Mononuclear cell (primary cell): ENCODE measurements around the gene MPDZ. TPM values are rescaled to one million over a fixed set of nuclear protein-coding genes. Genes with fewer than 3 reads are reported as not detected.

Experiments
- H3K27me3 ChIP-seq: 2 replicates; pipeline ENCODE4 v1.6.0; 2011; ENCODE audit warnings: low read length, control low read depth; ENCODE audit not compliant: insufficient read depth
- H3K4me1 ChIP-seq: 2 replicates; pipeline ENCODE4 v1.5.1; 2011; ENCODE audit warnings: mild to moderate bottlenecking, low read length, control low read depth; ENCODE audit not compliant: insufficient read depth
- H3K4me3 ChIP-seq: 2 replicates; pipeline ENCODE4 v1.5.1; 2011; ENCODE audit warnings: mild to moderate bottlenecking, low read length, moderate library complexity
- H3K9me3 ChIP-seq: 2 replicates; pipeline ENCODE4 v1.5.1; 2011; ENCODE audit warnings: low read depth, mild to moderate bottlenecking, control low read depth, low read length
- total RNA-seq: library from RNA; depleted of rRNA; stranded (reverse); fragments of >200 nt; gene quantifications from one replicate; pipeline ENCODE4 v1.2.3, GENCODE V29; 2012

Gene MPDZ
- total RNA-seq, 1 donor, result 1.3 TPM

GRCh38 chr9:13175732-13176131 lies 103.8 kb downstream of the MPDZ start:
- no peak overlapping the region for H3K4me3 ChIP-seq
- no peaks in the 10 kb centered on the region for H3K4me1 ChIP-seq
- H3K9me3 ChIP-seq, result no peaks in the 10 kb centered on the region
- H3K27me3 ChIP-seq, result no peaks in the 10 kb centered on the region

GRCh38 chr9:13174906-13175639 lies 104.4 kb downstream of the MPDZ start:
- H3K9me3 ChIP-seq, result no peaks in the 10 kb centered on the region
- H3K27me3 ChIP-seq, result no peaks in the 10 kb centered on the region
- no peak overlapping the region for H3K4me3 ChIP-seq
- H3K4me1 ChIP-seq, result no peaks in the 10 kb centered on the region

DNA sequence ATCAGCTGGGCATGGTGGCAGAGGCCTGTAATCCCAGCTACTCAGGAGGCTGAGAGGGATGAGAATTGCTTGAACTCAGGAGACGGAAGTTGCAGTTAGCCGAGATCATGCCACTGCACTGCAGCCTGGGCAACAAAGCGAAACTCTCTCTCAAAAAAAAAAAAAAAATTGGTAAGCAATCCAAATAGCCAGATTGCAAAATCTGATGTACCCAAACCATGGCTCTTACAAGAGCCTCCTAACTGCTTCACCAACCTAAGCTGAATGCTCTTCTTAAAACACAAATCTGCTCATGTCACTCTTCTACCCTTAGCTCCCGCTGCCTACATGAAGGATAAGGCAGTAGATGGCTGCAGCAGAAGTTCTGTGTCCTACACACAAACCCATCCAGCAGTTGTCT lies 105.9 kb downstream of the MPDZ start:
- Histone ChIP-seq H3K27me3 (no peaks in the 10 kb centered on the region), H3K4me3 (no peak overlapping the region), H3K9me3 (no peaks in the 10 kb centered on the region), H3K4me1 (no peaks in the 10 kb centered on the region)

GRCh38 chr9:13171261-13171660 lies 108.2 kb downstream of the MPDZ start:
- no peaks in the 10 kb centered on the region for H3K27me3 ChIP-seq
- H3K4me3 ChIP-seq, result no peak overlapping the region
- H3K9me3 ChIP-seq, result no peaks in the 10 kb centered on the region
- no peaks in the 10 kb centered on the region for H3K4me1 ChIP-seq

DNA sequence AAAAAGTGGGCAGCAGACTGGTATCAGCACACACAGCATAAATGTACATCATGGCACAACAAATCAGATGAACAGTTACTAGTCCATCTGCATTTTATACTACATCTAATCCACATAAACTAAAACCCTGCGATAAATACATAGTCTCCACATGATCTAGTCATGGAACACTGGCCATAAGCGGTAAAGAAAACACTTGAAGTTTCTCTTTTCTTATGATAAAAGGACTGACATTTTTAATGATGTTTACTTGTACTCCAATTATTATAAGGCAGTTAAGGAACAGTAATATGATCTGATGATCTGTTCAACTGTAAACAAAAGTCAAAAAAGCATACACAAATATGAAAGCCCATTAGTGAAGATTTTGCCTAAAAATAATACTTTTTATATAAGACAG lies 112.5 kb downstream of the MPDZ start:
- Histone ChIP-seq H3K9me3 (no peaks in the 10 kb centered on the region), H3K4me1 (no peaks in the 10 kb centered on the region), H3K27me3 (no peaks in the 10 kb centered on the region), H3K4me3 (no peak overlapping the region)

GRCh38 chr9:13165956-13166355 lies 113.5 kb downstream of the MPDZ start:
- H3K9me3 ChIP-seq, result no peaks in the 10 kb centered on the region
- no peak overlapping the region for H3K4me3 ChIP-seq
- H3K4me1 ChIP-seq, result no peaks in the 10 kb centered on the region
- no peaks in the 10 kb centered on the region for H3K27me3 ChIP-seq

GRCh38 chr9:13165236-13165945 lies 114.1 kb downstream of the MPDZ start:
- Histone ChIP-seq H3K27me3 (no peaks in the 10 kb centered on the region), H3K4me1 (no peaks in the 10 kb centered on the region)

DNA sequence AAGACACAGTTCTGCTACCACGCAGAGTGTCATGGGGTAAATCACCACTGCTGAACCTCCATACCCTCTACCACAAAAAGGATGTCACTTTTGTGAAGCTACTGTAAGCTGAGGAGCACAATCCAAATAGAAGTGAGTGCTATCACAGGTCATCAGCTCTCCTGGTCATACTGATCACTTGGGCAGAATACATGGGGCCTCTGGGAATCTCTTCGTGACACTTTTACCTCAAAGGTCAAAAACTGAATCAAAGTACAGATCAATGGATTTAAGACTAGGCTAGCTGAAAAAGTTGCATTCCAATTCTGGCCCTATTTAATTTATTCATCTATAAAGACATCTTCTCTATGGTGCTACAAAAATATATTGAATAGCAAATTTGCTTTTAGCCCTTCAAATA lies 115.5 kb downstream of the MPDZ start:
- Histone ChIP-seq H3K4me1 (no peaks in the 10 kb centered on the region), H3K27me3 (no peaks in the 10 kb centered on the region), H3K9me3 (no peaks in the 10 kb centered on the region), H3K4me3 (no peak overlapping the region)

More at GRCh38 chr9:13165236-13165945, 114.1 kb downstream of the MPDZ start:
- H3K4me3 ChIP-seq, result no peak overlapping the region
- no peaks in the 10 kb centered on the region for H3K9me3 ChIP-seq

DNA sequence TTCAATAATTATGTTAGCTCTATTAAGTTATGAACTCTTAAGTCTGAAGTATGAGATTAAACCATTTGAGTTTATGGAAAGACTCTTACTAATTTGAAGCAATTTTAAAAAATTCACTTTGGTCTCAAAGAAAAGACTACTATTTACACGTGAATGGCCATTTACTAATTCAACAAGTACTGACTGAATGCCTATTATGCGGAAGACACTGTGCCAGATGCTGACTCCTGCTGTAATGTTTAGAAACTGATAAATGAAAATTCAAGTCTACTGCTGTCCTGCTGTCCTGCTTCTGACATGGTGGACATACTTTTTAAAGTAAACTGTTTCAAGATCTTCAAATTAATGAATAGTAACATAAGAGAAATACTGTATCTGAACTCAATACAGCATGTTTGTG lies 116.2 kb downstream of the MPDZ start:
- Histone ChIP-seq H3K9me3 (no peaks in the 10 kb centered on the region), H3K4me3 (no peak overlapping the region)

GRCh38 chr9:13160051-13160450 lies 119.4 kb downstream of the MPDZ start:
- Histone ChIP-seq H3K4me3 (no peak overlapping the region), H3K27me3 (no peaks in the 10 kb centered on the region), H3K4me1 (no peaks in the 10 kb centered on the region), H3K9me3 (no peaks in the 10 kb centered on the region)

More for the DNA sequence above, 116.2 kb downstream of the MPDZ start:
- H3K27me3 ChIP-seq, result no peaks in the 10 kb centered on the region
- no peaks in the 10 kb centered on the region for H3K4me1 ChIP-seq

- no peaks in the 10 kb centered on the region for H3K9me3 ChIP-seq
- H3K4me1 ChIP-seq, result no peaks in the 10 kb centered on the region
- no peak overlapping the region for H3K4me3 ChIP-seq
- H3K27me3 ChIP-seq, result no peaks in the 10 kb centered on the region
Measured at GRCh38 chr9:13158986-13159385, 120.5 kb downstream of the MPDZ start.

DNA sequence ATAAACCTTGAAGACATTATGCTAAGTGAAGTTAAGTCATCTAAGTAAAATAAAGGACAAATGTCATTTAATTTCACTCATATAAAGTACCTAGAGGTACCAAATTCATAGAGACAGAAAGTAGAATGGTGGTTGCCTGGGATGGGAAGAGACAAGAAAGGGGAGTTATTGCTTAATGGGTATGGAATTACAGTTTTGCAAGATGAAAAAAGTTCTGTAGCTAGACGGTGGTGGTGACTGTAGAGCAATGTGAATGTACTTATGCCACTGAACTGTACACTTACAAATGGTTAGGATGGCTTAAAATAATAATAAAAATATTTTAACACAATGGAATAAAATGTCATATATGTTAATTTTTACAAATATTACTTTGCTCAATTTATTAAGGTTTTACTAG lies 128.0 kb downstream of the MPDZ start:
- no peaks in the 10 kb centered on the region for H3K4me1 ChIP-seq
- no peaks in the 10 kb centered on the region for H3K9me3 ChIP-seq
- no peaks in the 10 kb centered on the region for H3K27me3 ChIP-seq
- no peak overlapping the region for H3K4me3 ChIP-seq

- no peaks in the 10 kb centered on the region for H3K9me3 ChIP-seq
Measured at GRCh38 chr9:13149454-13149853, 130.0 kb downstream of the MPDZ start.

GRCh38 chr9:13146840-13147239 lies 132.7 kb downstream of the MPDZ start:
- H3K27me3 ChIP-seq, result no peaks in the 10 kb centered on the region
- H3K4me3 ChIP-seq, result no peak overlapping the region
- no peaks in the 10 kb centered on the region for H3K4me1 ChIP-seq
- H3K9me3 ChIP-seq, result no peaks in the 10 kb centered on the region

More at GRCh38 chr9:13149454-13149853, 130.0 kb downstream of the MPDZ start:
- Histone ChIP-seq H3K4me3 (no peak overlapping the region), H3K27me3 (no peaks in the 10 kb centered on the region), H3K4me1 (no peaks in the 10 kb centered on the region)

DNA sequence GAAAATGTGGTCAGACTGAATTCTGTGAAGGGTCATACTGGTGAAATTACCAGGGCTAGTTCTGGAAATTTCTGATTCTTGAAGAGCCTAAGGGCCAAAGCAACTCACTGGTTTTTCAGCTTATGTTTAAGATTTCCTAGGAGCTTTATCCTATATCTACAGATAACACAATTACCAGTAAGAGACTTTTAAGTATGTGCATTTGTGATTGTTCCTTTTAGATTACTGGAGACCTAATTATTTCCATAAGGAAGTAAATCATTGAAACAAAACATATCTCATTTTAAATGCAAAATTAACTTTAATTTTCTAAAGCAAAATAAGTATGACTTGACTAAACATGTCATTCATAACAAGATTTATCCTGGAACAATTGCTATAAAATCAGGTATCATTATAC lies 134.2 kb downstream of the MPDZ start:
- Histone ChIP-seq H3K27me3 (no peaks in the 10 kb centered on the region), H3K9me3 (no peaks in the 10 kb centered on the region), H3K4me1 (no peaks in the 10 kb centered on the region), H3K4me3 (no peak overlapping the region)
